Esophagus squamous epithelium (tissue), 4 donors: ENCODE measurements around the gene CSRP1.

Experiments
- POLR2A ChIP-seq, 4 donors: fragments of 450-650 bp; IDR thresholded peaks; one replicate each; pipeline ENCODE4 v1.6.1; 2017; ENCODE audit warnings: antibody characterized with exemption in 4 of 4, mild to moderate bottlenecking in 4 of 4, moderate library complexity in 3 of 4
- TF ChIP-seq, protein P1 (sequence below), 6 experiments: fragments of 450-650 bp in 4 of 6; fragments of 200-600 bp in 2 of 6; sonication (generic) in 2 of 6; IDR thresholded peaks; one replicate each; pipeline ENCODE4 v1.5.1; 2016 to 2019; ENCODE audit warnings: antibody characterized with exemption in 6 of 6, mild to moderate bottlenecking in 4 of 6, moderate library complexity in 4 of 6

GRCh38 chr1:201495551-201496295 lies 11.2 kb downstream of the CSRP1 start:
- peak in 1 of 4 donors; percentile 20 for TF ChIP-seq POLR2A (IDR thresholded peaks at IDR 0.05)
- TF ChIP-seq, protein P1, sequence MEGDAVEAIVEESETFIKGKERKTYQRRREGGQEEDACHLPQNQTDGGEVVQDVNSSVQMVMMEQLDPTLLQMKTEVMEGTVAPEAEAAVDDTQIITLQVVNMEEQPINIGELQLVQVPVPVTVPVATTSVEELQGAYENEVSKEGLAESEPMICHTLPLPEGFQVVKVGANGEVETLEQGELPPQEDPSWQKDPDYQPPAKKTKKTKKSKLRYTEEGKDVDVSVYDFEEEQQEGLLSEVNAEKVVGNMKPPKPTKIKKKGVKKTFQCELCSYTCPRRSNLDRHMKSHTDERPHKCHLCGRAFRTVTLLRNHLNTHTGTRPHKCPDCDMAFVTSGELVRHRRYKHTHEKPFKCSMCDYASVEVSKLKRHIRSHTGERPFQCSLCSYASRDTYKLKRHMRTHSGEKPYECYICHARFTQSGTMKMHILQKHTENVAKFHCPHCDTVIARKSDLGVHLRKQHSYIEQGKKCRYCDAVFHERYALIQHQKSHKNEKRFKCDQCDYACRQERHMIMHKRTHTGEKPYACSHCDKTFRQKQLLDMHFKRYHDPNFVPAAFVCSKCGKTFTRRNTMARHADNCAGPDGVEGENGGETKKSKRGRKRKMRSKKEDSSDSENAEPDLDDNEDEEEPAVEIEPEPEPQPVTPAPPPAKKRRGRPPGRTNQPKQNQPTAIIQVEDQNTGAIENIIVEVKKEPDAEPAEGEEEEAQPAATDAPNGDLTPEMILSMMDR (IDR thresholded peaks at IDR 0.05): no peak
